Endothelial cell of umbilical vein (primary cell): ENCODE results near the gene NAA38. TPM values are rescaled to one million over a fixed set of nuclear protein-coding genes. Genes with fewer than 3 reads are reported as not detected.

Experiments used
- BruUV-seq: library from RNA; stranded (reverse); fragments of 400-500 nt; replicated peaks from 2 replicates; lab custom pipeline; 2021; lab: Mats Ljungman, UMichigan
- CTCF ChIA-PET: fragments of 300-600, 350-600 bp; sonication (Branson Sonifier 250); formaldehyde crosslinking; loops from one replicate; lab custom pipeline; 2021; ENCODE audit warnings: antibody characterized with exemption, inconsistent platforms; lab: Charles Lee
- POLR2A ChIA-PET: fragments of 300-600, 350-600 bp; sonication (Branson Sonifier 250); formaldehyde crosslinking; loops from one replicate; lab custom pipeline; 2021; ENCODE audit warnings: antibody characterized with exemption, inconsistent platforms; lab: Charles Lee
- DNase-seq: peaks from one replicate; pipeline ENCODE4 v3.0.0-alpha.2; 2011; ENCODE audit warnings: low read depth, low spot score
- FAIRE-seq: peaks from 2 replicates; lab custom pipeline; 2011; peaks lifted over from hg19 to GRCh38; lab: Jason Lieb, UNC
- H2AFZ ChIP-seq: 2 replicates; pipeline ENCODE4 v1.6.0; 2012; ENCODE audit warnings: low read depth, low read length, control low read depth, inconsistent platforms
- H3K27ac ChIP-seq: 2 replicates; pipeline ENCODE4 v1.5.1; 2011; ENCODE audit warnings: low read depth, mild to moderate bottlenecking, control low read depth, low read length, moderate library complexity; ENCODE audit not compliant: insufficient read depth
- H3K27me3 ChIP-seq, 2 experiments: 2 replicates each; pipeline versions ENCODE4 v1.6.0 to v1.6.1; 2011; ENCODE audit warnings: low read length in 2 of 2, mixed read lengths in 1 of 2; ENCODE audit not compliant: control insufficient read depth in 2 of 2, insufficient read depth in 2 of 2
- H3K36me3 ChIP-seq, 2 experiments: 2 replicates in 1 of 2; 3 replicates in 1 of 2; pipeline ENCODE4 v1.5.1; 2011; ENCODE audit warnings: low read length in 2 of 2, mild to moderate bottlenecking in 1 of 2, moderate library complexity in 1 of 2; ENCODE audit not compliant: control insufficient read depth in 2 of 2, insufficient read depth in 2 of 2; ENCODE audit errors: extremely low read depth in 1 of 2
- H3K4me1 ChIP-seq: 3 replicates; pipeline ENCODE4 v1.5.1; 2011; ENCODE audit warnings: mild to moderate bottlenecking, low read length; ENCODE audit not compliant: control insufficient read depth, insufficient read depth; ENCODE audit errors: extremely low read depth
- H3K4me2 ChIP-seq: 2 replicates; pipeline ENCODE4 v1.6.1; 2011; ENCODE audit warnings: low read length, control low read depth, mixed read lengths; ENCODE audit not compliant: insufficient read depth
- H3K4me3 ChIP-seq, 3 experiments: fragments of 200-600 bp in 1 of 3; sonication (generic), shearing (Covaris generic) in 1 of 3; replicated peaks in 1 of 3; 2 replicates each; pipeline ENCODE4 v1.5.1; 2011 to 2016; ENCODE audit warnings: control low read depth in 3 of 3, low read length in 3 of 3, mild to moderate bottlenecking in 2 of 3, inconsistent platforms in 1 of 3, low read depth in 1 of 3, moderate library complexity in 1 of 3; ENCODE audit not compliant: insufficient read depth in 1 of 3
- H3K79me2 ChIP-seq: 2 replicates; pipeline ENCODE4 v1.6.0; 2012; ENCODE audit warnings: low read length, inconsistent platforms; ENCODE audit not compliant: control insufficient read depth, insufficient read depth
- H3K9ac ChIP-seq: replicated peaks from 2 replicates; pipeline ENCODE3; 2011; ENCODE audit warnings: low read length, control low read depth; ENCODE audit not compliant: insufficient read depth; ENCODE audit errors: extremely low read depth
- H3K9me1 ChIP-seq: replicated peaks from 3 replicates; pipeline ENCODE4 v1.6.0; 2011; ENCODE audit warnings: mild to moderate bottlenecking, low read length; ENCODE audit not compliant: control insufficient read depth, insufficient read depth; ENCODE audit errors: extremely low read depth
- H3K9me3 ChIP-seq: replicated peaks from 2 replicates; pipeline ENCODE4 v1.5.1; 2012; ENCODE audit warnings: low read length, inconsistent platforms; ENCODE audit not compliant: control insufficient read depth, insufficient read depth
- H4K20me1 ChIP-seq: replicated peaks from 2 replicates; pipeline ENCODE3; 2011; ENCODE audit warnings: mild to moderate bottlenecking, low read length; ENCODE audit not compliant: control insufficient read depth, insufficient read depth; ENCODE audit errors: extremely low read depth
- EZH2 ChIP-seq: IDR thresholded peaks from 2 replicates; pipeline ENCODE4 v1.6.1; 2012; ENCODE audit warnings: borderline replicate concordance, low read depth, mild to moderate bottlenecking, moderate library complexity, low read length, inconsistent platforms; ENCODE audit not compliant: severe bottlenecking
- FOS ChIP-seq: IDR thresholded peaks from 2 replicates; pipeline ENCODE4 v1.6.1; 2011; ENCODE audit warnings: mild to moderate bottlenecking, low read length, moderate library complexity, borderline replicate concordance; ENCODE audit not compliant: insufficient read depth
- GATA2 ChIP-seq: IDR thresholded peaks from 2 replicates; pipeline ENCODE4 v1.7.0; 2011; ENCODE audit warnings: low read depth, mild to moderate bottlenecking, moderate library complexity, mixed read lengths, low read length; ENCODE audit not compliant: insufficient read length, insufficient read depth
- JUN ChIP-seq: IDR thresholded peaks from 2 replicates; pipeline ENCODE4 v1.6.1; 2011; ENCODE audit warnings: borderline replicate concordance, low read depth; ENCODE audit not compliant: insufficient read length, insufficient read depth
- MYC ChIP-seq: IDR thresholded peaks from one replicate; pipeline ENCODE4 v1.6.1; 2011; ENCODE audit warnings: mild to moderate bottlenecking, low read depth, low read length
- POLR2A ChIP-seq: IDR thresholded peaks from 2 replicates; pipeline ENCODE4 v1.6.1; 2012; ENCODE audit warnings: low read depth, mild to moderate bottlenecking, control low read depth, low read length
- POLR2AphosphoS5 ChIP-seq: IDR thresholded peaks from 2 replicates; pipeline ENCODE4 v1.6.1; 2012; ENCODE audit warnings: low read depth, mild to moderate bottlenecking, control low read depth, low read length, moderate library complexity; ENCODE audit not compliant: insufficient read depth
- dilution Hi-C: fragments of 300-500 bp; cut with MboI; formaldehyde crosslinking; loops from one replicate; pipeline ENCODE4 v1.15.0; 2019; ENCODE audit warnings: low sequenced_read_pairs; ENCODE audit not compliant: extremely low pct_ligation_motif_present
- intact Hi-C: fragments of 100-400 bp; cut with micrococcal nuclease; formaldehyde crosslinking; loops from one replicate; pipeline ENCODE4 v1.10.0; 2022
- polyA plus RNA-seq, 4 experiments: library from polyadenylated mRNA; depleted of rRNA in 3 of 4; stranded (reverse) in 3 of 4; unstranded in 1 of 4; fragments of >200 nt; gene quantifications; 2 replicates each; pipeline versions ENCODE4 v1.2.1 to v1.2.3, GENCODE V29; 2011 to 2012; ENCODE audit warnings: missing spikeins in 1 of 4
- total RNA-seq: library from RNA; stranded (reverse); gene quantifications from 2 replicates; pipeline ENCODE4 v1.2.3, GENCODE V29; 2021
- TF ChIP-seq, protein P1 (sequence below): IDR thresholded peaks from 2 replicates; pipeline ENCODE4 v1.6.1; 2011; ENCODE audit not compliant: insufficient read depth, insufficient read length
- TF ChIP-seq, protein P2 (sequence below), 2 donors: IDR thresholded peaks; 1 replicate in 1 of 2; 2 replicates in 1 of 2; pipeline ENCODE4 v1.5.1; 2011; ENCODE audit warnings: low read length in 2 of 2, mild to moderate bottlenecking in 2 of 2, moderate library complexity in 2 of 2, control low read depth in 1 of 2, inconsistent platforms in 1 of 2, low read depth in 1 of 2; ENCODE audit not compliant: insufficient read depth in 1 of 2; ENCODE audit errors: extremely low read depth in 1 of 2

NAA38 gene
- total and polyA plus RNA-seq, 2 donors (not counting 3 experiments of a cell fraction or from before 2014, with no cell fraction given) = 119 to 267 TPM

DNA sequence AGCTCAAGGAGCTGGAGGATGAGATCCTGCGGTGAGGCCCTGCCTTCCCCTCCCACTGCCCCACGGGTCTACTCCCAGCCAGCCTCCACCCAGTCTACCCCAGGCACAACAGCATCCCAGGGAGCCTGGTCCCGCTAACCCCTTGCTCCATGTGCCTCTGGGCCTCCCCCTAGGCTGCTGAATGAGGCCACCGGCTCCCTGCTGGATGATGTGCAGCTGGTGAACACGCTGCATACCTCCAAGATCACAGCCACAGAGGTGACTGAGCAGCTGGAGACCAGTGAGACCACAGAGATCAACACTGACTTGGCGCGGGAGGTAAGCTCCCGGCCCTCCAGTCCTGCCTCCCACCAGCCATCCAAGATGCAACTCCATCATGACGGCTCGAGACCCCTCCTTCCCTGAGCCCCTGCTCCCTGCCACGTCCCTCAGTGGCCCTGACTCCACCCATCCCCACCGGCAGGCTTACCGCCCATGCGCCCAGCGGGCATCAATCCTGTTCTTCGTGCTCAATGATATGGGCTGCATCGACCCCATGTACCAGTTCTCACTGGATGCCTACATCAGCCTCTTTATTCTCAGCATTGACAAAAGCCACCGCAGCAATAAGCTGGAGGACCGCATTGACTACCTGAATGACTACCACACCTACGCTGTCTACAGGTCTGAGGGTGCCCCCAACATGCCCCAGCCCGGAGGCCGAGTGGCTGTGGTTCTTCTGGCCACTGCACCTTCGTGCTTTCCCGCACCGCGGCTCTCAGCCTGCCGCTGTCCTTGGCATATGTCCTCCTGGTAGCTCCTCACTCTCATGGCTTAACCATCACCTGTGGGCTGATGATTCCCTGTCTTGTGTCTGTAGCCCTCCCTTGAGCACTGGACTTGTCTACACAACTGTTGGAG, 38.4 kb downstream of the NAA38 start:
- H3K4me1 ChIP-seq = no peaks in the 10 kb centered on the region
- intact Hi-C loops (no loop called here), dilution Hi-C loops (no loop called here)
- H3K9ac ChIP-seq = no peak overlapping the region
- CTCF ChIA-PET = interaction anchor here (1.0 to 8.6 kb wide), 9 partner anchors 13 to 256 kb away, joined by 3 to 121 read pairs (median 4); no protein-coding TSS in a partner anchor
- H2AFZ ChIP-seq = no peak overlapping the region
- H3K4me2 ChIP-seq = no peak overlapping the region
- H3K27me3 ChIP-seq = peaks cover 9 to 13% of the 10 kb centered on the region in 2 experiments
- no peak overlapping the region for H3K4me3 ChIP-seq
- no peaks in the 10 kb centered on the region for H3K9me1 ChIP-seq
- POLR2A ChIA-PET = no interaction called here
- no peaks in the 10 kb centered on the region for H3K36me3 ChIP-seq
- TF ChIP-seq MYC = no peak
- TF ChIP-seq FOS = no peak
- TF ChIP-seq, protein P1, sequence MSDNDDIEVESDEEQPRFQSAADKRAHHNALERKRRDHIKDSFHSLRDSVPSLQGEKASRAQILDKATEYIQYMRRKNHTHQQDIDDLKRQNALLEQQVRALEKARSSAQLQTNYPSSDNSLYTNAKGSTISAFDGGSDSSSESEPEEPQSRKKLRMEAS = no peak
- no peak for TF ChIP-seq GATA2
- TF ChIP-seq, protein P2, sequence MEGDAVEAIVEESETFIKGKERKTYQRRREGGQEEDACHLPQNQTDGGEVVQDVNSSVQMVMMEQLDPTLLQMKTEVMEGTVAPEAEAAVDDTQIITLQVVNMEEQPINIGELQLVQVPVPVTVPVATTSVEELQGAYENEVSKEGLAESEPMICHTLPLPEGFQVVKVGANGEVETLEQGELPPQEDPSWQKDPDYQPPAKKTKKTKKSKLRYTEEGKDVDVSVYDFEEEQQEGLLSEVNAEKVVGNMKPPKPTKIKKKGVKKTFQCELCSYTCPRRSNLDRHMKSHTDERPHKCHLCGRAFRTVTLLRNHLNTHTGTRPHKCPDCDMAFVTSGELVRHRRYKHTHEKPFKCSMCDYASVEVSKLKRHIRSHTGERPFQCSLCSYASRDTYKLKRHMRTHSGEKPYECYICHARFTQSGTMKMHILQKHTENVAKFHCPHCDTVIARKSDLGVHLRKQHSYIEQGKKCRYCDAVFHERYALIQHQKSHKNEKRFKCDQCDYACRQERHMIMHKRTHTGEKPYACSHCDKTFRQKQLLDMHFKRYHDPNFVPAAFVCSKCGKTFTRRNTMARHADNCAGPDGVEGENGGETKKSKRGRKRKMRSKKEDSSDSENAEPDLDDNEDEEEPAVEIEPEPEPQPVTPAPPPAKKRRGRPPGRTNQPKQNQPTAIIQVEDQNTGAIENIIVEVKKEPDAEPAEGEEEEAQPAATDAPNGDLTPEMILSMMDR (IDR thresholded peaks at IDR 0.05; ENCODE audit: extremely low read depth in 1 of 2, insufficient read depth in 1 of 2, low read depth in 1 of 2, low read length in 2 of 2) = no peak
- no peak for TF ChIP-seq POLR2AphosphoS5
- TF ChIP-seq POLR2A = no peak
- TF ChIP-seq EZH2 = no peak
- no peak for TF ChIP-seq JUN
- no peaks in the 10 kb centered on the region for H4K20me1 ChIP-seq
- DNase-seq (no peak), FAIRE-seq (no peak)
- no peaks in the 10 kb centered on the region for H3K79me2 ChIP-seq
- no peak overlapping the region for H3K27ac ChIP-seq
- H3K9me3 ChIP-seq = no peaks in the 10 kb centered on the region
- no TSS peak for BruUV-seq
